Middle frontal gyrus (tissue), 1 donor: ENCODE results near the gene S100A9.
"Not testable (repeated sequence)": the region's sequence is repeated elsewhere in the genome, so short reads cannot be mapped to it uniquely, and the experiment has no call there.

Experiments
- DNase-seq: peaks from one replicate; pipeline ENCODE4 v3.0.0-alpha.2; 2015; ENCODE audit warnings: low spot score; ENCODE audit errors: extremely low spot score

The S100A9 gene

DNA sequence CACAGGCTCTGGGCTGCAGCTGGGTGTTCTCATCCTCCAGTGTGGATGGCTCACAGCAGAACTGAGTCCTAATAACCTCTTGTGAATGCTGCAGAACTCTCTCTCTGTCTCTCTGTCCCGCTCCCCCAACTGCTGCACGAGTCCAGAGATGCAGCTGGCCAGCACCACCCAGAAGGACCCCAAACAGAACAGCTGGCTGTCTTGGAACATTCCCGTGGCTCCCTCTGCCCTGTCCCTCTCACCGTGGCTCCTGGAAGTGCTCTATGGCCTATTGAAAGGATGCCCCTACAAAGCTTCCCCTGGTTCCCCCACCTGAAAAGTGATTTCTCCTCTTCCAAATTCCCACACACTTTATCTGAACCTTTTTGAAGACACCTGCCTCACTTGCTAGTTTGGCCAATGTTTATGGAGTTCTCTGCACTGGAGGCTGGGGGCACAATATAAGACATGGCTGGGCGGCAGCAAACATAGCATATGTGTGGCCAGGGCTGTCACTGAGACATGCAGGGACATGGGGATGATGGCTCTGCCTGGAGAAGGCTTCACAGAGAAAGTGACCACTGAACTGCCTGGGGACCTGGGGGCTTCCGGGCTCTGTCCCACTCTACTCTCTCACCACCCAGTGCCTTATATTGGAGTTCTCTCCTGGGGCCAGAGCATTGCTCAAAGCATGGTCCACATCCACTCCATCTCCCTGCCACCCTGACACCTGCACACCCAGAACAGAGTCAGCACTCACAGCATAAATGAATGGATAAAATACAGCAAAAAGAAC, 48.4 kb downstream of the S100A9 start:
- not testable (repeated sequence) for DNase-seq

DNA sequence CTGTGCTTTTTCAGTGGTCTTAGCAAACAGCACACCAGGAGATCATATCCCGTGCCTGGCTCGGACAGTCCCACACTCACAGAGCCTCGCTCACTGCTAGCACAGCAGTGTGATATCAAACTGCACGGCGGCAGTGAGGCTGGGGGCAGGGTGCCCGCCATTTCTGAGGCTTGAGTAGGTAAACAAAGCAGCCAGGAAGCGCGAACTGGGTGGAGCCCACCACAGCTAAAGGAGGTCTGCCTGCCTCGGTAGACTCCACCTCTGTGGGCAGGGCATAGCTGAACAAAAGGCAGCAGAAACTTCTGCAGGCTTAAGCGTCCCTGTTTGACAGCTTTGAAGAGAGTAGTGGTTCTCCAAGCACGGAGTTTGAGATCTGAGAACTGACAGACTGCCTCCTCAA, 49.6 kb downstream of the S100A9 start:
- DNase-seq, result not testable (repeated sequence)
